ENCODE data around the gene MROH8.
A peak's percentile ranks its signal among the peaks of the same experiment; 100 is the strongest.

Gene MROH8

DNA sequence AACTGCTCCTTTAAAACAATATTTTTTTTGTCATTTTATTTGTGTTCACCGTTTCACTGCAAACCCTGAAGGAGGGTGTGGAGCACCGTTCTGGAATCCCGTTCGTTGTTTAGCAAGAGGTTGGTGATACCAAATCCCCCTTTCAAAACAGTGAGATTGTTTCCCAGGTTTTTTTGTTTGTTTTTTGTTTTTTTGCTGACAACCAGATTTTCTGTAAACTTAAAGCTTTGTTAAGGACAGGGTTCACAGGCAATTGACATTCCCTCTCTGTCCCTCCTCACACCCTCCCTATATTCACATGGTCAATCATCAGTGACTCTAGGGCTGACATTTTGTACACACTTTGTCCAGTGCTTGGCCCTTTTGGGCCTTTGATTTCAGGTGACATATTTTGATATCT, 21.0 kb upstream of the MROH8 start:
- no peak for DNase-seq (ENCODE audit: extremely low read depth in 1 of 2, low read depth in 1 of 2)

DNA sequence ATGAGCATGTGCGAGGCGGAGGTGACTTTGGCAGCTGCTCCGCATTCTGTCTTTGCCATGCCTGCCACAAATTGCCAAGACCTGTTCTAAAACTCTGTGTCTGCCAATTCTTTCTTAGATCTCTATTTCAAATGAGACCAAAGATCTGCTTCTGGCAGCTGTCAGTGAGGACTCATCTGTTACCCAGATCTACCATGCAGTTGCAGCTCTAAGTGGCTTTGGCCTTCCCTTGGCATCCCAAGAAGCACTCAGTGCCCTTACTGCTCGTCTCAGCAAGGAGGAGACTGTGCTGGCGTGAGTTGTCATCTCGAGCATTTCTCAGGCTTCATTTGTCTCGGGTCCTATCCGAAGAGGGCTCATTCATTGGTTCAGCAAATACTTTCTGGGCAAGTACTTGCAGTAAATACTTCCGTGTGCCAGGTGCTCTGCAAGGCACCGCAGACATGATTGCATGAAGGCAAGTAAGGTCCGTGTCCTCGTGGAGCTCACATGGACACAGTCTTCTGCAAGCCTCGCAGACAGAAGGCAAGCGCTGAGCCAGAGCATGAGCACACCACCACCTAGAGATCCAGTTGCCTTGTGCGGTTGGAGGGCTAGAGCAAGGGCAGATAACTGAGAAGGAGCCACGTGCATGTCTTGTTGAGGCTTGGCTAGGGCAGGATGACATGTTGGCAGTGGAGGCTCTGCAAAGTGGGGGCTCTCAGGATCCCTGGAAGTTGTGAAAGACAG, 19.7 kb upstream of the MROH8 start:
- DNase-seq (ENCODE audit: extremely low read depth in 1 of 2, low read depth in 1 of 2) = no peak

DNA sequence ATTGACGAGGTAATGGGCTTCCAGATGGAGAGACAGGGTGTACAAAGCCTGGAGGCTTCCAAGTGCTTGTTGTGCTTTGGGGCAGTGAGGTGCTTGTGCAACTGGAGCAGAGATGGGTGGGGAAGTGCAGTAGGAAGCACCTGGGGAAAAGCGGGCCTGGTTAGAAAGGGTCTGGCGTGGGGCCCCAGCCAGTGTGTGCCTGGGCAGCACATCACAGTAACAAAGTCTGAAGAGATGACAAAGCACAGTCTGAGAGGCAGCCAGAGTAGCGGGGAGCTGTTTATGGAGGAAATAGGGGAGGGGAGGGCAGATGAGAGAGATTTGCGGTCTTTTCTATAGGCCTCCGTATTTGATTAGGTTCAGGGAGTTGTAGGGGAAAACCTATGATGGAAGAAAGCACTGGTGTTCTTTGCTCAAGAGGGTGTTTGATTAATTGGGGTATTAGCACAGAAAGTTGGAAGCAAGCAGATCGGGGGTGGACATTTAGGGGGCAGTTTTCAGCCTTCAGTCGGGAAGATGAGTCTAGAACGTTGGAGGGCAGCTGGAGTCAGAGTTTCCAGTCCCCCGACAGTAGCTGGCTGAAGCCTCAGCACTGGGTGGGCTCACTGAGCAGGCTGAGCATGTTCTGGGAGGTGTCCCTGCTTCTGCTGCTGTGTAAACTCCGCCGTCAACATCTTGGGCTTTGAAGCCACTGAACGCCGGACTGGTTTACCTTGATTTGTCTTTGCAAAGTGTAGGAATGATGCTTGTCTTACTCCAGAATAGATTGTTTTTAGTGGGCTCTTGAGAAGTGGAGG, 15.5 kb upstream of the MROH8 start:
- DNase-seq (ENCODE audit: extremely low read depth in 1 of 2, low read depth in 1 of 2) = no peak

DNA sequence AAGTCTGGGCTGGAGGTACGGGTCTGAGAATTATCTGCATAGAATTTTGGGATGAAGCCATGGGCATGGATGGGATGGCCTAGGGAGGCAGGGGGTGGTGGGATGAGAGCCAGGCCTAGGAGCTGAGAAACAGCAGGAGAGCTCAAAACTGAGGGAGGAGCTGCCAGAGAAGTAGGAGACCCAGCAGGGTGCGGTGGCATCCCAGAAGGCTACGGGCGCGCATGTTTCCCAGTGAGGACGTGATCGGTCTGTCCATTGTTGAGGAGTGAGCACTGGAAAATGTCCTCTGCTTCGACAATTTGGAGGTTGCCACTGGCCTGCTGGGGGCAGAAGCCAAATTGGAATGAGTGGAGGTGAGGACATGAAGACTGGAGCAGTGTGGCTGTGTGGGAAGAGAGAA, 14.5 kb upstream of the MROH8 start:
- DNase-seq (ENCODE audit: extremely low read depth in 1 of 2, low read depth in 1 of 2) = no peak

DNA sequence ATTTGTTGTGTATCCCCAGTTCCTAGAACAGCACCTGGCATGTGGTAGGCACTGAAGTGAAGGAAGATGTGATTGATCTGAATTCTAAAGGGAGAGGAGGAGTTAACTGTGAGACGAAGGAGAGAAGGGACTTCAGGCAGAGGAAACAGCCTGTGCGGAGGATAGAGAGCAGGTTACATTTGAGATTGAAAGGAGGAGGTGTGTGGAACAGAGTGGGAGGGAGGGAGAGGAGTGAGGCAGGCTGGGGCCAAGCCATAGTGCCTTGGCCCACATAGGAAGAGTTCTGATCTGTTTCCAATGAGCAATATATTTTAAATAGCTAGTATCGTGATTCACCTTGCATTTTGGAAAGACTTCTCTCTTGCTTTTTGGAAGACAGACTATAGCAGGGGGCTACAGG, 13.9 kb upstream of the MROH8 start:
- no peak for DNase-seq (ENCODE audit: extremely low read depth in 1 of 2, low read depth in 1 of 2)

DNA sequence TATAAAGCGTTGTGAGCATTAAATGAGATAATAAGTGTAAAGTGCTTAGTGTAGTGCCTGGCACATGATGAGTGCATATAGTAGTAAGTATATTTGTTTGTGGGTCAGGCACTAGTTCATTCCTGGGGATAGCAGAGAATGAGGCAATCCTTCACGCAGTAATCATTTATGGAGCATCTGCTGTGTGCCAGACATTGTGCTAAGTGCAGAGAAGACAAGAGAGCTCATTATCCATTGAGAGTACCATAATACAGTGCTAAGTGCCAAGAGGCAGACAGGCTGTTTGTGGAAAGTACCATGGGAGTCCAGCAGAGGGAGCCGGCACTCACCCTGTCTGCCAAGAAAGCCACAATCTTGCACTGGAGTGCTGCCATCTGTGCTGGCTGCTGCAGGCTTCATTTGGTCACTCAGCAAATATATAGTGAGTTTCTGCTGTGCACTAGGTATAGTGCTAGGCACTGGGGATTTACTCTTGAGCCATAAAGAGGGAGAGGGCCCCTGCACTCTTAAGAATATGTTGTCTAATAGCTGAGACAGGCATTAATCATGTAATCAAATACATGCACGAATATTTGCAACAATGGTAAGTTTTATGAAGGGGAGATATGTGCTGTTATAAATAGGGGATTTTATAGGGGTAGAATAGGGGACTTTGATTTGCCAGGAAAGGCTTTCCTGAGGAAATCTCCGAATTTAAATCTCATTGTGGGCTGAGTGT, 12.9 kb upstream of the MROH8 start:
- peak; percentile 16 to 52 for DNase-seq (ENCODE audit: extremely low read depth in 1 of 2, low read depth in 1 of 2)

DNA sequence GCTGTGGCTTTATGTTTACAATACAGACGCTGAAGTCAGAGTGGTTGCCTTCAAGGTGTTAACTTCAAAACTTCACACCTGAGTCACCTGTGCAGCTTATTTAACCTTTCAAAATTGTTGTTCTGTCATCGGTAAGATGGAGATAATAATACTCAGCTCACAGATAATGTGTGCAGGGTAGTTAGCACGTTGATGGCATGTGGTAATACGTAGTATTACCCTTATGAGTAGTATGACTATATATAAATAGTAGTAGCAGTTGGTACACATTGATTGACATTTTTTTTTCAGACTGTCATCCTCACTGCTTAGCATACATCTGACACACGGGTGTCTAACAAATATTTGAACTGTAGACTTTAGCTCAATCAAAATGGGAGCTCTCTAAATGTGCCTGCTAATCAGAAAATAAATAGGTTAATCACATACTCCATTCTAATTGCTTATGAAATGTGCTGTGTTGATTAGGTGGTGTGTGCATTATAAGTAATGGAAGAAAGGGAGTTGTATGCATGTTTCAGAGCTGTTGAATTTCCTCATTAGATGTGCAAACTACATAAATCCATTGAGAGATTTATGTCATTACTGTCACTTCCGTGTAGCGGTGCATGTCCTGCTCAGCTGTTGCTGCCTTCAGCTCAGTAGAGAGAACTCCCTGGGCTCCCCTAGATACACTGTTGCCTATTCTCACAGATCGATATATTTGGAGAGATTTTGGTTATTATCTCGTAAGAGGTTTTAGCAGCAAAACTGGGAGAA, 11.2 kb upstream of the MROH8 start:
- no peak for DNase-seq (ENCODE audit: extremely low read depth in 1 of 2, low read depth in 1 of 2)

DNA sequence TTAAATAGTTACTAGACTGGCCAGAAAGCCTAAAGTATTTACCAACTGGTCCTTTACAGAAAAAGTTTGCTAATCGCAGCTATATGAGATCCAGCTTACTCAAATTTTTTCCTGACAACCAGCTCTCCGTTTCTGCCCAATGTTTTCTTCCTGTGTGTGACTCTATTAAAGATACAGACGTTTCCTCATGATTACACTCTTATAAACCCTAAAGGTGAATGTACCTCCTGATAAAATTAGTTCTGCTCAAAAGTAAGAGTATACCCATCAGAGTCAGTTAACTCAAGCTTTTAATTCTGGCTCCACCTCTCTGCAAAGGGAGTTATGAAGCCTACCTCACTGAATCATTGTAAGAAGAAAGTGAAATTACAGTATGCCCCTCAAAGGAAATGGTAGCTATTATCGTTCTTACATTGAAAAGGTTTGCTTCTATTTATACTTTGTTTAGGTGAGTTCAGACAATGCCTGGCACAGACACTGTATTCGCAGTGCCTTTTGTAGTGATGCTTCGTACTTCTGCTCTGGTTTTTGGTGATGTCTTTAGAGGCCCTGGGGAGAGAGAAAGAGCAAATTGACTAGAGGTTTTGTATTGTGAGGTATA, 10.2 kb upstream of the MROH8 start:
- no peak for DNase-seq (ENCODE audit: extremely low read depth in 1 of 2, low read depth in 1 of 2)

DNA sequence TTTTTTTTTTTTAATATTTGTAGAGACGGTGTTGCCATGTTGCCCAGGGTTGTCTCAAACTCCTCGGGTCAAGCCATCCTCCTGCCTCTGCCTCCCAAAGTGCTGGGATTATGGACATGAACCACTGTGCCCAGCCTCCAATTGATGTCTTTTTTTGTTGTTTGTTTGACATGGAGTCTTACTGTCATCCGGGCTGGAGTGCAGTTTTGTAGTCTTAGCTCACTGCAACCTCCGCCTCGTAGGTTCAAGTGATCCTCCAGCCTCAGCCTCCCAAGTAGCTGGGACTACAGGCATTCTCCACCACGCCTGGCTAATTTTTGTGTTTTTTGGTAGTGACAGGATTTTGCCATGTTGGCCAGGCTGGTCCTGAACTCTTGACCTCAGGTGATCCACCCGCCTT, 9.4 kb upstream of the MROH8 start:
- no peak for DNase-seq (ENCODE audit: extremely low read depth in 1 of 2, low read depth in 1 of 2)

DNA sequence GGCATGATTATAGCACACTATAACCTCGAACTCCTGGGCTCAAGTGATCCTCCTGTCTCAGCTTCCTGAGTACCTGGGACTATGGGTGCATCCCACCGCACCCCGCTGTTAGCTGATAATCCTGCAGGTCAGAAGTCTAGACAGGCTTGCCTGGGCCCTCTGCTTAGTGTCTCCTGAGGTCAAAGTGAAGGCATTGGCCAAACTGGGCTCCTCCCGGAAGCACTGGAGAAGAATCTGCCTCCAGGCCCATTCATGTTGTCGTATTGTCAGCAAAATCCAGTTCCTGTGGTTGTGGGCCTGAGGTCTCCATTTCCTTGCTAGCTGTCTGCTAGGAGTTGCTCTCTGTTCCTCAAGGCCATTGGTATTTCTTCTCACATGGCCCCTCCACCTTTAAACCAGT, 6.3 kb upstream of the MROH8 start:
- DNase-seq (ENCODE audit: extremely low read depth in 1 of 2, low read depth in 1 of 2) = no peak

DNA sequence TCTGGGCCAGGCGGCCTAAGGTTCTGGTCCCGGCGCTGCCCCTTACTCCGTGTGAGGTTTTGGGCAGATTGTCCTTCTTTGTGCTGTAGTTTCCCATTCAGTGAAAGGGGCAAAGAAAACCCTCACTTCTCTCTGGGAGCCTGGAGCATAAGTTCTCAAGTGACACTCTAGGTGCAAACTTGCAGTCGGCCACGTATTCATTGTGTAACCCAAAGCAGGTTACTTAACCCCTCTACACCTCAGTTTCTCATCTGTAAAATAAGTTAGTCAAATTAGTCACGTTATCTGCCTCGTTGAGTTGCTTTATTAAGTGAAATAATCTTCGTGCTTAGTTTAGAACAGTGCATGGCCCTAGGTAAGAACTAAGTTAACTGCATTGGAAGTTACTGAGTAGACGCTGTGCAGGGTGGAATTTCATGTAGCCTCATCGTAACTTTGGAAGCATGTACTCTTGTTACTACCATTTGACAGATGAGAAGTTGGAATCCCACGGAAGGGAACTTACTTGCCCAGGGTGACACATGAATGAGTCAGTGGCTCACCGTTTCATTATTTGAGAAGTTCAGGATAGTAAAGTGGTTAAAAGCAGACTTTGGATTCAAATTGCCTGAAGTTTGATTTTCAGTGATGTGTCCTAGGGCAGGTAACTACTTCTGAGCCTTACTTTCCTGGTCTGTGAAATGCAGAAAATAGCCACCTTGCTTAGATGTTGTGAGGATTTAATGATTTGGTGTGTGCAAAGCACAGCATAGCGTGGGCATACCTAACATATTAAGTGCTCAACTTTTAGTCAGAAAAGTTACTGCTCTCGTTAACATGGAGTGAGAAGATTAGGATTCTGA, 556 bp upstream of the MROH8 start:
- DNase-seq (ENCODE audit: extremely low read depth in 1 of 2, low read depth in 1 of 2) = no peak

DNA sequence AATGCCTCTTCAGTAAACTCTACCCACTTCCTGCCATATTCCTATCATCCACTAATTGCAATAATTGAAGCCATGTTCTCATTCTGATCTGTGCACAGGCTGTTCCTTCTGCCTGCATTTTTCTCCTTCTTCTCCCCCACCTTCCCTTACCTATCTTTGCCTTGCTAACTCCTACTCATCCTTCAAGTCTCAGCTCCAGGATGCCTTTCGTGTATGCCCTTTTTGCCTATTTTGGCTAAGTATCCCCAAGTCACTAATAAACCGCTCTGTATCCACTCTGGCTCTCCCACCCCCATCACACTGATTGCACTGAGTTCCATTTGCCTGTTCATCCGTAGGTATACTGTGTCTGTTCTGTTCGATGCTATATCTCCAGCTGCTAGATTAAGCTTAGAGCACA, 6.5 kb downstream of the MROH8 start:
- no peak for DNase-seq (ENCODE audit: extremely low read depth in 1 of 2, low read depth in 1 of 2)

DNA sequence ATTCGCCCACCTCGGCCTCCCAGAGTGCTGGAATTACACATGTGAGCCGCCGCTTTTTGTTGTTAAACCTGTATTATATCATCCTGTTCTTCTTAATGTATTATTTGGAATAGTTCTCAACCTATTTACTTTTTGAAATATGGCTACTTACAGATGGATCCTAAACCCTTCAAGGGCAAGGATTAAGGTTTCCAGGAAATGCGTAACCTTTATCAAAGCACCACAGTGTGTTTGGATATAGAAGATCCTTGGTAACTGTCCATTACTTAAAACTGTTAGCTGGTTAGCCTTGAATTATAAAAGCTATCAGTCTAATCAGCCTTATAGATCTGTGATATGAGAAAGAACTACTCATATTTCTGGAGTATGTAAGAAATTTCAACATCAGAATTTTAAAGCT, 12.5 kb downstream of the MROH8 start:
- DNase-seq (ENCODE audit: extremely low read depth in 1 of 2, low read depth in 1 of 2) = no peak

DNA sequence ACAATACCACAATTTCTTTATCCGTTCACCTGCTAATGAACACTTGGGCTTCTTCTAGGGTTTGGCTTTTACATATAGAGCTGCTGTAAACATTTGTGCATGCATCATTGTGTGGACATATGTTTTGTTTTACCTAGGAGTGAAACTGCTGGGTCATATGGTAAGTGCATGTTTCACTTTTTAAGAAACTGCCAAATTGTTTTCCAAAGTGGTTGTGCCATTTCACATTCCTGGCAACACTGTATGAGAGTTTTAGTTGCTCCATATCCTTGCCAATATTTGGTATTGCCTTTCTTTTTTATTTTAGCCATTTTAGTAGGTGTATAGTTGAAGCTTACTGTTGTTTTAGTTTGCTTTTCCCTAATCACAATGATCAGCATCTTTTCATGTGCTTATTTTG, 14.3 kb downstream of the MROH8 start:
- no peak for DNase-seq (ENCODE audit: extremely low read depth in 1 of 2, low read depth in 1 of 2)

DNA sequence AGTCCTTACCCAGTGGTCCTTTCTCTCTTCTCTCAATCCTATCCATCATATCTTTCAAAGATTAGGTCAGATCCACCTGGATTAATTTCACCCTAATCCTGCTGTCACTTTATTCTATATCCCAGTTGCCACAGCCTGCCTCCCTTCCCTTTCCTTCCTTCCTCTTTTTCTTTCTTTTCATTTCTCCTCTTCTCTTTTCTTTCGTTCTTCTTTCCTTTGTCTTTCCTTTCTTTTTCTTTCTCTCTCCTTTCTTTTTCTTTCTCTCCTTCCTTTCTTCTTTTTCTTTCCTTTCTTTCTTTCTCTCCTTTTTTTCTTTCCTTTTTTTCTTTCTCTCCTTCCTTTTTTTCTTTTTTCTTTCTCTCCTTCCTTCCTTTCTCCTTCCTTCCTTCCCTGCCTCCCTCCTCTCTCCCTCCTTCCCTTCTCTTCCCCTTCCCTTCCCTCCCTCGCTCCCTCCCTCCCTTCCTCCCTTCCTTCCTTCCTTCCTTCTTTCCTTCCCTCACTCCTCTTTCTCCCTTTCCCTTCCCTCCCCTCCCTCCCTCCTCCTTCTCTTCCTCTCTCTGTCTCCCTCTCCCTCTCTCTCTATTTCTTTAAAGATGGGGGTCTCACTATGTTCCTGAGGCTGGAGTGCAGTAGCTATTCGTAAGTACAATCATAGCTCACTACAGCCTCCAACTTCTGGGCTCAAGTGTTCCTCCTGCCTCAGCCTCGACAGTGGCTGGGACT, 15.4 kb downstream of the MROH8 start:
- DNase-seq (ENCODE audit: extremely low read depth in 1 of 2, low read depth in 1 of 2) = no peak

DNA sequence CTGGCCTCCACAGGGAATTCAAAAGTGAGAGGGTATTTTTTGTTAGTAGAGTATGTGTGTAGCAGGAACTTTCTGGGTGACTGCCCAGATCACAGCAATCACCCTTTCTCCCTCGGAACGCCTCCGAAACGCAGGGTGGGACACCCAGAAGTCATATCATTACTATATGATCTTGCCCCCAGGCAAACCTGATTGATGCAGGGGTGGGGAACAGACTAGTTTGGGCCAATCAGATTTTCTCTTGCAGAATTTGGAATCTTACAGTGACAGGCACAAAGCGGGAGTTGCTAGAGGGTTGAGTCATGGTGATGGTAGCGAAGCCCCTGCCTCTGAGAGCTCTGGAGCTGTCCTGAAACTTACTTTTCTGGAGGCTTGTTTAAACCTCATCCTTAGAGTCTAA, 16.7 kb downstream of the MROH8 start:
- DNase-seq (ENCODE audit: extremely low read depth in 1 of 2, low read depth in 1 of 2) = no peak

DNA sequence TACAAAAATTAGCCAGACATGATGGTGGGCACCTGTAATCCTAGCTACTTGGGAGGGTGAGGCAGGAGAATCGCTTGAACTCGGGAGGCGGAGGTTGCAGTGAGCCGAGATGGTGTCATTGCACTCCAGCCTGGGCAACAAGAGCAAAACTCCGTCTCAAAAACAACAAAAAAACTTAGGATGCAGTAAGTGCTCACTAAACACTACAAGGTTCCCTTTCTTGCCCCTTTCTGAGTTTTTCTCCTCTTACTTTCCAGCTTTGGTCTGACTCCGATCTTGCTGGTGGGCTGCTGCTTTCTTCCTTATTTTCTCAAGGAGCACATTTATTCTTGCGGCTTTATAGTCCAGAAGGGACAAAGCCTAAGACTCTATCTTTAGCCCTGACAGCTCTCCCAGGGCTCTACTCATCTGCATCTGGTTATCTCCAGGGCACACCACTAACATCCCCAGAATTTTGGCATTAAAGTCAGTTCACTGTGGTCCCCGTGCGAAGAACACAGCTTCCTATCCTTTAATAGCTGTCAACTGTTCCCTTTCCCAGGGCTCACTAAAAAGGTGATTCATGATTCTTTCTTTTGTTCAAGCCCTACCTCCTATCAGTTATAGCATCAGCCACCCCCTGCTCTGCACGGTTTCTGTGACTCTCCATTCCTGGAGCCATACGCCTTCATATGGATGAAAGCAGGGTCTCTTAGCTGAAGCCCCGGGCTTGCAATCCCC, 17.4 kb downstream of the MROH8 start:
- DNase-seq (ENCODE audit: extremely low read depth in 1 of 2, low read depth in 1 of 2) = no peak

DNA sequence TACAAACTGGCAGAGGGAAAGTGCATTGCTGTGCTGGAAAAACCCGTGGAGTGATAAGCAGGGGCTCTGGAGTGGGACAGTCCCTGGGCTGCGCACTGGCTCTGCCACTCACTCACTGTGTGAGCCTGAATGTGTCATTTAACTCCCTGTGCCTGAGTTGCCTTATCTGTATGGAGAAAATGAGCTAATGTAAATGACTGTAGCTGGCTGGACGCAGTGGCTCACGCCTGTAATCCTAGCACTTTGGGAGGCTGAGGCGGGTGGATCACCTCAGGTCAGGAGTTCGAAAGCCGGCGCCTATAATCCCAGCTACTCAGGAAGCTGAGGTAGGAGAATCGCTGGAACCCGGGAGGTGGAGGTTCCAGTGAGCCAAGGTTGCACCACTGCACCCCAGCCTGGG, 18.7 kb downstream of the MROH8 start:
- DNase-seq (ENCODE audit: extremely low read depth in 1 of 2, low read depth in 1 of 2) = no peak

DNA sequence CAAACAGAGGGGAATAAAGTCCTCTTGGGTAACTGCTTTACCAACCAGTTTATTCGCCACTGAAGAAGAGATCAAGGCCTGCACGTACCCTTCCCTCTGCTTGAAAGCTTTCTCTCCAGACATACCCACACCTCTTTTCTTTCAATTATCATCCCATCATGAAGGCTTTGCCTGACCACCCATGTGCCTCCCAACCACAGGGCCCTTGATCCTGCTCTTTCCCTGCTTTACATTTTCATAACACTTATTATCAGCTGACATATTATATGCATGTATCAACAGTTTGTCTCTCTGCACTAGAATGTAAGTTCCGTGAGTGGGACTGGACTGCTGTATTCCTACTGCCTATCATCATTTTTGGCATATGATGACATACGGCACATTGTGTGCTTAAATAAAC, 21.1 kb downstream of the MROH8 start:
- DNase-seq (ENCODE audit: extremely low read depth in 1 of 2, low read depth in 1 of 2) = no peak

All from activated CD8-positive, alpha-beta memory T cell treated with anti-CD3 and anti-CD28 coated beads for 1 hour (primary cell).